Measurements from ENCODE around the gene CLASP1. TPM values are rescaled to one million over a fixed set of nuclear protein-coding genes. Genes with fewer than 3 reads are reported as not detected.

The CLASP1 gene
- total RNA-seq, 1 experiment from 2014 or later, result 49.2 TPM

- Histone ChIP-seq H3K27ac (ENCODE audit: low read length) (no peak overlapping the region), H3K9me3 (ENCODE audit: control insufficient read depth, insufficient read depth, low read depth, low read length) (no peaks in the 10 kb centered on the region), H3K4me1 (ENCODE audit: control insufficient read depth, insufficient read depth, low read length) (no peaks in the 10 kb centered on the region), H3K4me3 (ENCODE audit: low read depth in 2 of 2, low read length in 2 of 2) (no peak overlapping the region), H3K27me3 (ENCODE audit: control insufficient read depth, insufficient read depth, low read length) (no peaks in the 10 kb centered on the region), H3K36me3 (ENCODE audit: control insufficient read depth, insufficient read depth, low read length) (peaks cover 2% of the 10 kb centered on the region)
- intact Hi-C loops (cut with micrococcal nuclease; ENCODE audit: unreplicated experiment) (loop anchor here (10.0 kb wide), 1 partner anchor 257 kb away; no protein-coding TSS in a partner anchor), in situ Hi-C loops (cut with HindIII; ENCODE audit: low pct_unique_long_range_greater_than_20kb, low sequenced_read_pairs) (no loop called here)
- ATAC-seq (no peak), DNase-seq (ENCODE audit: low read depth, low spot score) (no peak)
- CTCF ChIA-PET, result no interaction called here
- TF ChIP-seq, protein P1, sequence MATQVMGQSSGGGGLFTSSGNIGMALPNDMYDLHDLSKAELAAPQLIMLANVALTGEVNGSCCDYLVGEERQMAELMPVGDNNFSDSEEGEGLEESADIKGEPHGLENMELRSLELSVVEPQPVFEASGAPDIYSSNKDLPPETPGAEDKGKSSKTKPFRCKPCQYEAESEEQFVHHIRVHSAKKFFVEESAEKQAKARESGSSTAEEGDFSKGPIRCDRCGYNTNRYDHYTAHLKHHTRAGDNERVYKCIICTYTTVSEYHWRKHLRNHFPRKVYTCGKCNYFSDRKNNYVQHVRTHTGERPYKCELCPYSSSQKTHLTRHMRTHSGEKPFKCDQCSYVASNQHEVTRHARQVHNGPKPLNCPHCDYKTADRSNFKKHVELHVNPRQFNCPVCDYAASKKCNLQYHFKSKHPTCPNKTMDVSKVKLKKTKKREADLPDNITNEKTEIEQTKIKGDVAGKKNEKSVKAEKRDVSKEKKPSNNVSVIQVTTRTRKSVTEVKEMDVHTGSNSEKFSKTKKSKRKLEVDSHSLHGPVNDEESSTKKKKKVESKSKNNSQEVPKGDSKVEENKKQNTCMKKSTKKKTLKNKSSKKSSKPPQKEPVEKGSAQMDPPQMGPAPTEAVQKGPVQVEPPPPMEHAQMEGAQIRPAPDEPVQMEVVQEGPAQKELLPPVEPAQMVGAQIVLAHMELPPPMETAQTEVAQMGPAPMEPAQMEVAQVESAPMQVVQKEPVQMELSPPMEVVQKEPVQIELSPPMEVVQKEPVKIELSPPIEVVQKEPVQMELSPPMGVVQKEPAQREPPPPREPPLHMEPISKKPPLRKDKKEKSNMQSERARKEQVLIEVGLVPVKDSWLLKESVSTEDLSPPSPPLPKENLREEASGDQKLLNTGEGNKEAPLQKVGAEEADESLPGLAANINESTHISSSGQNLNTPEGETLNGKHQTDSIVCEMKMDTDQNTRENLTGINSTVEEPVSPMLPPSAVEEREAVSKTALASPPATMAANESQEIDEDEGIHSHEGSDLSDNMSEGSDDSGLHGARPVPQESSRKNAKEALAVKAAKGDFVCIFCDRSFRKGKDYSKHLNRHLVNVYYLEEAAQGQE (IDR thresholded peaks at IDR 0.05; ENCODE audit: insufficient read depth in 1 of 2, low read depth in 2 of 2, low read length in 1 of 2), result no peak
- TF ChIP-seq, protein P2, sequence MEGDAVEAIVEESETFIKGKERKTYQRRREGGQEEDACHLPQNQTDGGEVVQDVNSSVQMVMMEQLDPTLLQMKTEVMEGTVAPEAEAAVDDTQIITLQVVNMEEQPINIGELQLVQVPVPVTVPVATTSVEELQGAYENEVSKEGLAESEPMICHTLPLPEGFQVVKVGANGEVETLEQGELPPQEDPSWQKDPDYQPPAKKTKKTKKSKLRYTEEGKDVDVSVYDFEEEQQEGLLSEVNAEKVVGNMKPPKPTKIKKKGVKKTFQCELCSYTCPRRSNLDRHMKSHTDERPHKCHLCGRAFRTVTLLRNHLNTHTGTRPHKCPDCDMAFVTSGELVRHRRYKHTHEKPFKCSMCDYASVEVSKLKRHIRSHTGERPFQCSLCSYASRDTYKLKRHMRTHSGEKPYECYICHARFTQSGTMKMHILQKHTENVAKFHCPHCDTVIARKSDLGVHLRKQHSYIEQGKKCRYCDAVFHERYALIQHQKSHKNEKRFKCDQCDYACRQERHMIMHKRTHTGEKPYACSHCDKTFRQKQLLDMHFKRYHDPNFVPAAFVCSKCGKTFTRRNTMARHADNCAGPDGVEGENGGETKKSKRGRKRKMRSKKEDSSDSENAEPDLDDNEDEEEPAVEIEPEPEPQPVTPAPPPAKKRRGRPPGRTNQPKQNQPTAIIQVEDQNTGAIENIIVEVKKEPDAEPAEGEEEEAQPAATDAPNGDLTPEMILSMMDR (IDR thresholded peaks at IDR 0.05), result no peak
- TF ChIP-seq SIN3A (IDR thresholded peaks at IDR 0.05; ENCODE audit: borderline replicate concordance, insufficient read depth, low read depth, low read length), result no peak
- no peak for TF ChIP-seq POLR2AphosphoS5 (IDR thresholded peaks at IDR 0.05; ENCODE audit: low read depth, low read length)
- TF ChIP-seq TCF7L2 (IDR thresholded peaks at IDR 0.05; ENCODE audit: low read depth, low read length), result no peak
- BruUV-seq (replicated peaks), result no TSS peak
- POLR2A ChIA-PET, result no interaction called here
Measured at GRCh38 chr2:121351521-121352318, 297.5 kb downstream of the CLASP1 start.

DNA sequence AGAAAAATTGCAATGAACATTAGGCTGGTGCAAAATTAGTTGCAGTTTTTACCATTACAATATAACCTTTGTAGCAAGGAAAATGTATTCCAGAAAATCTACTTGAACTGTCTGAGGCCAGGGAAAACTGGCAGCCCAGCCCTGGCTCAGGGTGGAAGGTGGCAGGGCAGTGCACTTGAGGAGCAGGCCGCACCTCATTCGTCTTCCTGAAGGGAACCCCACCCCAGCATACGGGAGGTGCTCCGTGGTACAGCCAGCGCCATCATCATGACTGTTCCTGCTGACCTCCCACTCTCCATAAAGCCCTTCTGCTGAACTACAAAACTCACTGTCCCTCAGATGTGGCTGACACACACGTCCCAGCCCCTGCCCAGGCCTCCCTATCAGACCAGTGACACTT, 298.4 kb downstream of the CLASP1 start:
- no peaks in the 10 kb centered on the region for H3K9me3 ChIP-seq (ENCODE audit: control insufficient read depth, insufficient read depth, low read depth, low read length)
- H3K4me3 ChIP-seq (ENCODE audit: low read depth in 2 of 2, low read length in 2 of 2), result no peak overlapping the region
- H3K36me3 ChIP-seq (ENCODE audit: control insufficient read depth, insufficient read depth, low read length), result peaks cover 2% of the 10 kb centered on the region; the same call in 1 of the 2 replicates
- no TSS peak for BruUV-seq (replicated peaks)
- no peaks in the 10 kb centered on the region for H3K4me1 ChIP-seq (ENCODE audit: control insufficient read depth, insufficient read depth, low read length)
- POLR2A ChIA-PET, result no interaction called here
- ATAC-seq, result no peak
- no peaks in the 10 kb centered on the region for H3K27me3 ChIP-seq (ENCODE audit: control insufficient read depth, insufficient read depth, low read length)
- in situ Hi-C loops (cut with HindIII; ENCODE audit: low pct_unique_long_range_greater_than_20kb, low sequenced_read_pairs), result no loop called here
- intact Hi-C loops (cut with micrococcal nuclease; ENCODE audit: unreplicated experiment), result loop anchor here (10.0 kb wide), 1 partner anchor 256 kb away; no protein-coding TSS in a partner anchor
- DNase-seq (ENCODE audit: low read depth, low spot score), result no peak
- H3K27ac ChIP-seq (ENCODE audit: low read length), result no peak overlapping the region
- TF ChIP-seq, protein P2 (IDR thresholded peaks at IDR 0.05), result no peak
- TF ChIP-seq, protein P1 (IDR thresholded peaks at IDR 0.05; ENCODE audit: insufficient read depth in 1 of 2, low read depth in 2 of 2, low read length in 1 of 2), result no peak
- TF ChIP-seq POLR2AphosphoS5 (IDR thresholded peaks at IDR 0.05; ENCODE audit: low read depth, low read length), result no peak
- no peak for TF ChIP-seq SIN3A (IDR thresholded peaks at IDR 0.05; ENCODE audit: borderline replicate concordance, insufficient read depth, low read depth, low read length)
- TF ChIP-seq TCF7L2 (IDR thresholded peaks at IDR 0.05; ENCODE audit: low read depth, low read length), result no peak
- CTCF ChIA-PET, result no interaction called here
